ENCODE measurements around the gene MCRIP1.

DNA sequence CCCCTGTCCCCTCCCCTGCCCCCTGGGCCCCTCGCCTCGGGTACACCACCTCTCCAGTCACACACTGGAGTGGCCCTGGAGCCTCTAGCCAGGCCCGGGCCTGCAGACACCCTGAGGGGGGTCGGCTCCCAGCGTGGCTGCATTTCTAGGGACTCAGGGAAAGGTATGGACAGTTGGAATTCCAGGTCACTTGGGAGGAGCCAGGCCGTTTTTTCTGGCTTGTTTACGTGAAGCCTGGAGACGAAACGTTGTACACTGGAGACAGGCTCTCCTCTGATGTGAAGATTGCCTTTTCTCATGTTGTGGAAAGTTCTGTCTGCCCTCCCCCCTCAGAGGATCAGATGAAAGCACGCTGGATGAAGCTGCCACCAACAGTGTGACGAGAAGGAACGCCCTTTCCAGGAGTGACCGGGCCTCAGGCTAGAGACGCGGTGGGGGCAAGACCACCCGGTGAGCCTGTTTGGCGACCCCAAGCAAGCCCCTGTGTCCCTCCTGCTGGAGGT lies 5.7 kb upstream of the MCRIP1 start:
- TF ChIP-seq SIN3A (IDR thresholded peaks at IDR 0.05; ENCODE audit: borderline replicate concordance, low read depth, low read length) = no peak
- TF ChIP-seq, protein P1, sequence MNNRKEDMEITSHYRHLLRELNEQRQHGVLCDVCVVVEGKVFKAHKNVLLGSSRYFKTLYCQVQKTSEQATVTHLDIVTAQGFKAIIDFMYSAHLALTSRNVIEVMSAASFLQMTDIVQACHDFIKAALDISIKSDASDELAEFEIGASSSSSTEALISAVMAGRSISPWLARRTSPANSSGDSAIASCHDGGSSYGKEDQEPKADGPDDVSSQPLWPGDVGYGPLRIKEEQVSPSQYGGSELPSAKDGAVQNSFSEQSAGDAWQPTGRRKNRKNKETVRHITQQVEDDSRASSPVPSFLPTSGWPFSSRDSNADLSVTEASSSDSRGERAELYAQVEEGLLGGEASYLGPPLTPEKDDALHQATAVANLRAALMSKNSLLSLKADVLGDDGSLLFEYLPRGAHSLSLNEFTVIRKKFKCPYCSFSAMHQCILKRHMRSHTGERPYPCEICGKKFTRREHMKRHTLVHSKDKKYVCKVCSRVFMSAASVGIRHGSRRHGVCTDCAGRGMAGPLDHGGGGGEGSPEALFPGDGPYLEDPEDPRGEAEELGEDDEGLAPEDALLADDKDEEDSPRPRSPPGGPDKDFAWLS (CRISPR knock-in tag; IDR thresholded peaks at IDR 0.05; ENCODE audit: borderline replicate concordance) = no peak
- no peak for TF ChIP-seq RAD21 (CRISPR knock-in tag; IDR thresholded peaks at IDR 0.05)
- TF ChIP-seq, protein P2, sequence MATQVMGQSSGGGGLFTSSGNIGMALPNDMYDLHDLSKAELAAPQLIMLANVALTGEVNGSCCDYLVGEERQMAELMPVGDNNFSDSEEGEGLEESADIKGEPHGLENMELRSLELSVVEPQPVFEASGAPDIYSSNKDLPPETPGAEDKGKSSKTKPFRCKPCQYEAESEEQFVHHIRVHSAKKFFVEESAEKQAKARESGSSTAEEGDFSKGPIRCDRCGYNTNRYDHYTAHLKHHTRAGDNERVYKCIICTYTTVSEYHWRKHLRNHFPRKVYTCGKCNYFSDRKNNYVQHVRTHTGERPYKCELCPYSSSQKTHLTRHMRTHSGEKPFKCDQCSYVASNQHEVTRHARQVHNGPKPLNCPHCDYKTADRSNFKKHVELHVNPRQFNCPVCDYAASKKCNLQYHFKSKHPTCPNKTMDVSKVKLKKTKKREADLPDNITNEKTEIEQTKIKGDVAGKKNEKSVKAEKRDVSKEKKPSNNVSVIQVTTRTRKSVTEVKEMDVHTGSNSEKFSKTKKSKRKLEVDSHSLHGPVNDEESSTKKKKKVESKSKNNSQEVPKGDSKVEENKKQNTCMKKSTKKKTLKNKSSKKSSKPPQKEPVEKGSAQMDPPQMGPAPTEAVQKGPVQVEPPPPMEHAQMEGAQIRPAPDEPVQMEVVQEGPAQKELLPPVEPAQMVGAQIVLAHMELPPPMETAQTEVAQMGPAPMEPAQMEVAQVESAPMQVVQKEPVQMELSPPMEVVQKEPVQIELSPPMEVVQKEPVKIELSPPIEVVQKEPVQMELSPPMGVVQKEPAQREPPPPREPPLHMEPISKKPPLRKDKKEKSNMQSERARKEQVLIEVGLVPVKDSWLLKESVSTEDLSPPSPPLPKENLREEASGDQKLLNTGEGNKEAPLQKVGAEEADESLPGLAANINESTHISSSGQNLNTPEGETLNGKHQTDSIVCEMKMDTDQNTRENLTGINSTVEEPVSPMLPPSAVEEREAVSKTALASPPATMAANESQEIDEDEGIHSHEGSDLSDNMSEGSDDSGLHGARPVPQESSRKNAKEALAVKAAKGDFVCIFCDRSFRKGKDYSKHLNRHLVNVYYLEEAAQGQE (IDR thresholded peaks at IDR 0.05; ENCODE audit: borderline replicate concordance in 1 of 2, low read depth in 1 of 2, low read length in 2 of 2) = no peak
- no peak for TF ChIP-seq SMAD9 (CRISPR knock-in tag; IDR thresholded peaks at IDR 0.05)
- TF ChIP-seq TCF7L2 (IDR thresholded peaks at IDR 0.05; ENCODE audit: low read depth, low read length) = no peak
- TF ChIP-seq, protein P3, sequence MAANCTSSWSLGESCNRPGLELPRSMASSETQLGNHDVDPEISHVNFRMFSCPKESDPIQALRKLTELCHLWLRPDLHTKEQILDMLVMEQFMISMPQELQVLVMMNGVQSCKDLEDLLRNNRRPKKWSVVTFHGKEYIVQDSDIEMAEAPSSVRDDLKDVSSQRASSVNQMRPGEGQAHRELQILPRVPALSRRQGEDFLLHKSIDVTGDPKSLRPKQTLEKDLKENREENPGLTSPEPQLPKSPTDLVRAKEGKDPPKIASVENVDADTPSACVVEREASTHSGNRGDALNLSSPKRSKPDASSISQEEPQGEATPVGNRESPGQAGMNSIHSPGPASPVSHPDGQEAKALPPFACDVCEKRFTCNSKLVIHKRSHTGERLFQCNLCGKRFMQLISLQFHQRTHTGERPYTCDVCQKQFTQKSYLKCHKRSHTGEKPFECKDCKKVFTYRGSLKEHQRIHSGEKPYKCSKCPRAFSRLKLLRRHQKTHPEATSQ (CRISPR knock-in tag; IDR thresholded peaks at IDR 0.05; ENCODE audit: borderline replicate concordance) = no peak
- TF ChIP-seq ZNF44 (CRISPR knock-in tag; IDR thresholded peaks at IDR 0.05) = no peak
- TF ChIP-seq ZNF780A (CRISPR knock-in tag; IDR thresholded peaks at IDR 0.05) = no peak
- TF ChIP-seq ATRX (CRISPR knock-in tag; IDR thresholded peaks at IDR 0.05; ENCODE audit: borderline replicate concordance) = no peak
- no peak for TF ChIP-seq ZFP82 (CRISPR knock-in tag; IDR thresholded peaks at IDR 0.05; ENCODE audit: borderline replicate concordance)
